Common myeloid progenitor, CD34-positive (primary cell): ENCODE data around the gene ZNF747.
"Not testable (repeated sequence)": the region's sequence is repeated elsewhere in the genome, so short reads cannot be mapped to it uniquely, and the experiment has no call there.

Experiments
- CTCF ChIA-PET: fragments of 350-600 bp; sonication (Branson Sonifier 250); formaldehyde crosslinking; loops from one replicate; lab custom pipeline; 2021; ENCODE audit warnings: antibody characterized with exemption; lab: Charles Lee
- POLR2A ChIA-PET: fragments of 350-600 bp; sonication (Branson Sonifier 250); formaldehyde crosslinking; loops from one replicate; lab custom pipeline; 2021; ENCODE audit warnings: antibody characterized with exemption; lab: Charles Lee
- DNase-seq, 3 donors: peaks; one replicate each; pipeline versions ENCODE4 v3.0.0 to v3.0.0-alpha.2; 2013
- H3K27ac ChIP-seq, 2 experiments: 1 replicate in 1 of 2; 2 replicates in 1 of 2; pipeline ENCODE4 v1.7.0; 2013; ENCODE audit warnings: inconsistent platforms in 2 of 2, low read length in 2 of 2, mild to moderate bottlenecking in 2 of 2, low read depth in 1 of 2, moderate library complexity in 1 of 2; ENCODE audit not compliant: severe bottlenecking in 2 of 2, insufficient read depth in 1 of 2, poor library complexity in 1 of 2
- H3K27me3 ChIP-seq, 5 experiments: replicated peaks in 2 of 5; 1 replicate in 3 of 5; 2 replicates in 2 of 5; pipeline versions ENCODE4 v1.6.1 to v1.7.0; 2013; ENCODE audit warnings: low read length in 4 of 5, mild to moderate bottlenecking in 2 of 5, moderate library complexity in 2 of 5, inconsistent platforms in 1 of 5; ENCODE audit not compliant: insufficient read depth in 5 of 5, control insufficient read depth in 4 of 5
- H3K36me3 ChIP-seq, 4 experiments: 1 replicate in 2 of 4; 2 replicates in 2 of 4; pipeline versions ENCODE4 v1.6.1 to v1.7.0; 2013; ENCODE audit warnings: low read length in 3 of 4, control low read depth in 1 of 4, mild to moderate bottlenecking in 1 of 4; ENCODE audit not compliant: control insufficient read depth in 4 of 4, insufficient read depth in 4 of 4
- H3K4me1 ChIP-seq, 4 experiments: 1 replicate in 3 of 4; 2 replicates in 1 of 4; pipeline versions ENCODE4 v1.6.1 to v1.7.1; 2013; ENCODE audit warnings: low read length in 3 of 4, mild to moderate bottlenecking in 3 of 4, control low read depth in 1 of 4, inconsistent platforms in 1 of 4, moderate library complexity in 1 of 4; ENCODE audit not compliant: control insufficient read depth in 4 of 4, insufficient read depth in 4 of 4; ENCODE audit errors: control extremely low read depth in 1 of 4
- H3K4me3 ChIP-seq, 7 experiments: 1 replicate in 4 of 7; 2 replicates in 3 of 7; pipeline versions ENCODE4 v1.5.1 to v1.7.0; 2013; ENCODE audit warnings: mild to moderate bottlenecking in 7 of 7, low read length in 6 of 7, moderate library complexity in 6 of 7, inconsistent platforms in 2 of 7, low read depth in 2 of 7, control low read depth in 1 of 7; ENCODE audit not compliant: insufficient read depth in 4 of 7, control insufficient read depth in 1 of 7; ENCODE audit errors: extremely low read depth in 1 of 7
- H3K9me3 ChIP-seq, 5 experiments: 1 replicate in 4 of 5; 2 replicates in 1 of 5; pipeline versions ENCODE4 v1.6.1 to v1.7.1; 2013; ENCODE audit warnings: low read length in 4 of 5, mild to moderate bottlenecking in 2 of 5, inconsistent platforms in 1 of 5, low read depth in 1 of 5, moderate library complexity in 1 of 5; ENCODE audit not compliant: control insufficient read depth in 4 of 5, insufficient read depth in 2 of 5; ENCODE audit errors: control extremely low read depth in 1 of 5
- WGBS: methylation state at CpG from one replicate; pipeline ENCODE4 v1.1.5; 2013; ENCODE audit not compliant: insufficient coverage; 5-methylcytosine and 5-hydroxymethylcytosine counted together

Gene ZNF747

GRCh38 chr16:30525844-30526136 is 8.9 kb downstream of the ZNF747 start:
- Histone ChIP-seq H3K27ac (peak overlapping the region in 1 of 2 experiments; percentile 66), H3K36me3 (peaks cover 2 to 29% (median 18%) of the 10 kb centered on the region in 4 experiments), H3K4me1 (peaks cover 6 to 32% (median 23%) of the 10 kb centered on the region in 4 experiments), H3K9me3 (no peaks in the 10 kb centered on the region), H3K4me3 (peak overlapping the region; percentile 45 to 91 (median 78)), H3K27me3 (no peaks in the 10 kb centered on the region)
- CTCF ChIA-PET = interaction anchor here (1.1 to 1.6 kb wide), 3 partner anchors 10 to 76 kb away, joined by 3 to 7 read pairs (median 5); partner anchors contain the start of genes ITGAL and ZNF747
- no peak for DNase-seq
- POLR2A ChIA-PET = no interaction called here
- WGBS = 52% methylated on average over 4 of the region's 4 CpGs

GRCh38 chr16:30524575-30525568 is 9.8 kb downstream of the ZNF747 start:
- 97% methylated on average over 60 of the region's 60 CpGs for WGBS
- CTCF ChIA-PET = interaction anchor here (0.6 to 1.6 kb wide), 7 partner anchors 9 to 75 kb away, joined by 3 to 7 read pairs (median 4); partner anchors contain the start of genes ITGAL and ZNF747
- DNase-seq = no peak

GRCh38 chr16:30523768-30524574 is 10.7 kb downstream of the ZNF747 start:
- H3K9me3 ChIP-seq = no peaks in the 10 kb centered on the region
- POLR2A ChIA-PET = no interaction called here
- peaks cover 6 to 28% (median 21%) of the 10 kb centered on the region in 4 experiments for H3K4me1 ChIP-seq
- no peak overlapping the region for H3K4me3 ChIP-seq
- no peaks in the 10 kb centered on the region for H3K27me3 ChIP-seq
- no peak for DNase-seq
- peaks cover 0 to 37% (median 22%) of the 10 kb centered on the region in 4 experiments for H3K36me3 ChIP-seq
- H3K27ac ChIP-seq = no peak overlapping the region
- CTCF ChIA-PET = interaction anchor here (0.6 to 1.5 kb wide), 4 partner anchors 8 to 69 kb away, joined by 3 to 4 read pairs (median 4); no protein-coding TSS in a partner anchor
- 93% methylated on average over 18 of the region's 26 CpGs for WGBS

More at GRCh38 chr16:30524575-30525568, 9.8 kb downstream of the ZNF747 start:
- no peaks in the 10 kb centered on the region for H3K9me3 ChIP-seq
- no peaks in the 10 kb centered on the region for H3K27me3 ChIP-seq
- H3K4me1 ChIP-seq = peaks cover 6 to 32% (median 23%) of the 10 kb centered on the region in 4 experiments
- no peak overlapping the region for H3K4me3 ChIP-seq
- H3K36me3 ChIP-seq = peaks cover 0 to 29% (median 18%) of the 10 kb centered on the region in 4 experiments
- no peak overlapping the region for H3K27ac ChIP-seq
- POLR2A ChIA-PET = no interaction called here

- DNase-seq, CTCF ChIA-PET, H3K27me3 ChIP-seq, H3K27ac ChIP-seq, H3K4me3 ChIP-seq, H3K9me3 ChIP-seq, POLR2A ChIA-PET: not testable (repeated sequence)
- 97% methylated on average over 11 of the region's 12 CpGs for WGBS
- H3K4me1 ChIP-seq = peaks cover 2 to 17% (median 12%) of the 10 kb centered on the region in 4 experiments
- H3K36me3 ChIP-seq = peaks cover 0 to 46% (median 27%) of the 10 kb centered on the region in 4 experiments
Observed at GRCh38 chr16:30522702-30523463, 11.8 kb downstream of the ZNF747 start.

- no peaks in the 10 kb centered on the region for H3K27me3 ChIP-seq
- H3K36me3 ChIP-seq = peaks cover 0 to 54% (median 33%) of the 10 kb centered on the region in 4 experiments
- no peak for DNase-seq
- ChIA-PET POLR2A (no interaction called here), CTCF (no interaction called here)
- H3K27ac ChIP-seq = no peak overlapping the region
- peaks cover 0 to 10% (median 7%) of the 10 kb centered on the region in 4 experiments for H3K4me1 ChIP-seq
- no peak overlapping the region for H3K4me3 ChIP-seq
- WGBS = 98% methylated on average over 10 of the region's 11 CpGs
- H3K9me3 ChIP-seq = no peaks in the 10 kb centered on the region
Observed at GRCh38 chr16:30521873-30522641, 12.6 kb downstream of the ZNF747 start.

GRCh38 chr16:30521476-30521872 is 13.2 kb downstream of the ZNF747 start:
- Histone ChIP-seq H3K27ac (no peak overlapping the region), H3K4me3 (no peak overlapping the region), H3K27me3 (no peaks in the 10 kb centered on the region), H3K36me3 (peaks cover 0 to 60% (median 38%) of the 10 kb centered on the region in 4 experiments), H3K4me1 (peaks cover 0 to 10% (median 7%) of the 10 kb centered on the region in 4 experiments), H3K9me3 (no peaks in the 10 kb centered on the region)
- no peak for DNase-seq
- WGBS = 98% methylated on average over 6 of the region's 7 CpGs
- POLR2A ChIA-PET = no interaction called here
- CTCF ChIA-PET = no interaction called here
